GM23338 (cell line): ENCODE results near the gene PDE4D.

Source experiments
- CREB1 ChIP-seq: fragments of 250-450 bp; sonication (Bioruptor Pico); IDR thresholded peaks from 2 replicates; pipeline ENCODE4 v1.5.0; 2020; ENCODE audit warnings: low read depth, mild to moderate bottlenecking, moderate library complexity
- EZH2 ChIP-seq: fragments of 200-600 bp; sonication (generic); IDR thresholded peaks from one replicate; pipeline ENCODE4 v1.8.0; 2017; ENCODE audit warnings: antibody characterized with exemption, mild to moderate bottlenecking, low read depth; ENCODE audit not compliant: unreplicated experiment
- EZH2phosphoT487 ChIP-seq: fragments of 200-600 bp; sonication (generic); IDR thresholded peaks from one replicate; pipeline ENCODE4 v1.8.1; 2018; ENCODE audit warnings: antibody characterized with exemption; ENCODE audit not compliant: unreplicated experiment
- JUNB ChIP-seq: IDR thresholded peaks from one replicate; pipeline ENCODE4 v1.6.1; 2016; ENCODE audit warnings: antibody characterized with exemption; ENCODE audit not compliant: unreplicated experiment
- NANOG ChIP-seq: IDR thresholded peaks from 2 replicates; pipeline ENCODE4 v1.6.1; 2016; ENCODE audit warnings: antibody characterized with exemption, borderline replicate concordance
- TF ChIP-seq, protein P1 (sequence below), 2 experiments: fragments of 200-600 bp in 1 of 2; sonication (generic) in 1 of 2; conservative IDR thresholded peaks; 2 replicates each; pipeline versions ENCODE4 v1.5.1 to v1.6.1; 2016 to 2017; ENCODE audit warnings: antibody characterized with exemption in 2 of 2, low read depth in 2 of 2, mild to moderate bottlenecking in 2 of 2, moderate library complexity in 1 of 2

DNA sequence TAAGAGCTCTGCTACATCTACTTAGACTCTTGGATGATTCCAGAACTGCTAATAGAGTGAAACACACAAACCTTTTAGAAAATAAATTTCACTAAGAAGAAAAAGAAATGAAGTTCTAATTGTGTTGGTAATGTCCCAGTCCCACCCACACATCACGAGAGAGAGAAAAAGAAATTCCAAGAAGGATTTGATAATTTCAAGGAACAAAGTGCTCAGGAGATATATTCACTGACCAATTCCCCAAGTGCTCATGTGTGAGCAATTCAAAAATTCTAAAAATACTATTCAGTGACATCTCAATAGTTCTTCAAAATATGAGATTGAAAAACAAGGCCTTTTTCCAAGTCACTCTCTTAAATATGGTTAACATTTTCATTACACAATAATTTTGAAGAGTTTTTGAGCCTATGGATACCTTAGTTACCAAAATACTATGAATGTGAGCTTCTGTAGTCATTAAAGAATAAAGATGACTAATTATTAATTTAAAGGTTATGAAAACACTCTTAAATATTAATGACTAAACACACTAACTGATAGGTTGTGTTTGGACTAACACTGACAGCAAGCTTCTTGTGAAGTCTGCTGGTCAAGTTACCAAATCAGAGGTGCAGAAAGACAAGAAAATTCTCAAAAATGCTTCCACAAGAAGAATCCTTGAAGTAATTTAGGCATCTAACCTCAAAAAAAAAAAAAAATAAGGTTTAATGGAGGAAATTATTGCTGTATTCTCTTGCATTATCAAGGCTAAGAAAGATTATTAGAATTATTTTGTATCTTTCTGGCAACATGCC is 245.3 kb downstream of the PDE4D start:
- TF ChIP-seq, protein P1, sequence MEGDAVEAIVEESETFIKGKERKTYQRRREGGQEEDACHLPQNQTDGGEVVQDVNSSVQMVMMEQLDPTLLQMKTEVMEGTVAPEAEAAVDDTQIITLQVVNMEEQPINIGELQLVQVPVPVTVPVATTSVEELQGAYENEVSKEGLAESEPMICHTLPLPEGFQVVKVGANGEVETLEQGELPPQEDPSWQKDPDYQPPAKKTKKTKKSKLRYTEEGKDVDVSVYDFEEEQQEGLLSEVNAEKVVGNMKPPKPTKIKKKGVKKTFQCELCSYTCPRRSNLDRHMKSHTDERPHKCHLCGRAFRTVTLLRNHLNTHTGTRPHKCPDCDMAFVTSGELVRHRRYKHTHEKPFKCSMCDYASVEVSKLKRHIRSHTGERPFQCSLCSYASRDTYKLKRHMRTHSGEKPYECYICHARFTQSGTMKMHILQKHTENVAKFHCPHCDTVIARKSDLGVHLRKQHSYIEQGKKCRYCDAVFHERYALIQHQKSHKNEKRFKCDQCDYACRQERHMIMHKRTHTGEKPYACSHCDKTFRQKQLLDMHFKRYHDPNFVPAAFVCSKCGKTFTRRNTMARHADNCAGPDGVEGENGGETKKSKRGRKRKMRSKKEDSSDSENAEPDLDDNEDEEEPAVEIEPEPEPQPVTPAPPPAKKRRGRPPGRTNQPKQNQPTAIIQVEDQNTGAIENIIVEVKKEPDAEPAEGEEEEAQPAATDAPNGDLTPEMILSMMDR (conservative IDR thresholded peaks at IDR 0.05; ENCODE audit: low read depth in 2 of 2), result no peak
- no peak for TF ChIP-seq NANOG
- no peak for TF ChIP-seq CREB1
- no peak for TF ChIP-seq EZH2phosphoT487
- TF ChIP-seq JUNB, result no peak
- TF ChIP-seq EZH2, result no peak
